HFFc6 (cell line): ENCODE data around the gene SERPIND1. TPM values are rescaled to one million over a fixed set of nuclear protein-coding genes. Genes with fewer than 3 reads are reported as not detected.

Experiments
- DNase-seq: peaks from one replicate; pipeline ENCODE4 v3.0.0-alpha.2; 2018
- H3K27ac Mint-ChIP-seq: 2 replicates; pipeline ENCODE4 v1.8.0; 2020; ENCODE audit warnings: mild to moderate bottlenecking, mixed read lengths
- H3K27me3 Mint-ChIP-seq: 2 replicates; pipeline ENCODE4 v1.8.0; 2021; ENCODE audit warnings: mild to moderate bottlenecking, moderate library complexity, mixed read lengths; ENCODE audit not compliant: insufficient read depth
- H3K36me3 Mint-ChIP-seq: 2 replicates; pipeline ENCODE4 v1.8.0; 2021; ENCODE audit warnings: low read depth, mixed read lengths
- H3K4me1 Mint-ChIP-seq: 2 replicates; pipeline ENCODE4 v1.8.0; 2020; ENCODE audit warnings: low read depth, mixed read lengths
- H3K4me3 Mint-ChIP-seq: 2 replicates; pipeline ENCODE4 v1.8.0; 2020; ENCODE audit warnings: mild to moderate bottlenecking, moderate library complexity, mixed read lengths
- H3K9me3 Mint-ChIP-seq: 2 replicates; pipeline ENCODE4 v1.8.0; 2020; ENCODE audit warnings: mild to moderate bottlenecking, mixed read lengths
- CTCF ChIP-seq: fragments of 200-600 bp; sonication (generic); IDR thresholded peaks from 2 replicates; pipeline ENCODE4 v1.5.0; 2021; ENCODE audit warnings: antibody characterized with exemption, mild to moderate bottlenecking
- total RNA-seq, 6 experiments: library from RNA; stranded (reverse); fragmentation: NEBNext Ultra II Directional; extraction: Animal tissue kit (Norgen Biotek cat#: 25700); gene quantifications; 2 replicates in 1 of 6; 3 replicates in 5 of 6; pipeline ENCODE4 v1.2.3, GENCODE V29; 2021

Gene SERPIND1
- total RNA-seq, 6 experiments from 2014 or later: 0.07 to 0.19 (median 0.11) TPM; not detected in 1

GRCh38 chr22:20745119-20745518, 28.8 kb upstream of the SERPIND1 start:
- no peak for TF ChIP-seq CTCF
- Mint-ChIP-seq H3K36me3 (peaks cover 19% of the 10 kb centered on the region), H3K27me3 (peaks cover 1% of the 10 kb centered on the region; the same call in 1 of the 2 replicates), H3K4me1 (peaks cover under 1% of the 10 kb centered on the region; the same call in 1 of the 2 replicates), H3K9me3 (peaks cover 8% of the 10 kb centered on the region; the same call in 1 of the 2 replicates), H3K27ac (no peak overlapping the region), H3K4me3 (no peak overlapping the region)
- DNase-seq: no peak

GRCh38 chr22:20746431-20747189, 27.3 kb upstream of the SERPIND1 start:
- Mint-ChIP-seq H3K4me1 (peaks cover 14% of the 10 kb centered on the region), H3K36me3 (peaks cover 12% of the 10 kb centered on the region; the same call in 1 of the 2 replicates), H3K27ac (no peak overlapping the region), H3K9me3 (no peaks in the 10 kb centered on the region), H3K4me3 (no peak overlapping the region), H3K27me3 (peaks cover 1% of the 10 kb centered on the region; the same call in 1 of the 2 replicates)
- no peak for DNase-seq
- TF ChIP-seq CTCF: no peak

GRCh38 chr22:20747223-20747622, 26.7 kb upstream of the SERPIND1 start:
- peaks cover 1% of the 10 kb centered on the region; the same call in 1 of the 2 replicates for H3K27me3 Mint-ChIP-seq
- peaks cover 14% of the 10 kb centered on the region for H3K4me1 Mint-ChIP-seq
- peaks cover 6% of the 10 kb centered on the region; the same call in 1 of the 2 replicates for H3K36me3 Mint-ChIP-seq
- H3K9me3 Mint-ChIP-seq: no peaks in the 10 kb centered on the region
- DNase-seq: no peak
- no peak overlapping the region for H3K4me3 Mint-ChIP-seq
- TF ChIP-seq CTCF: no peak
- no peak overlapping the region for H3K27ac Mint-ChIP-seq

- peaks cover 14% of the 10 kb centered on the region for H3K4me1 Mint-ChIP-seq
- no peak for TF ChIP-seq CTCF
- H3K36me3 Mint-ChIP-seq: peaks cover 11% of the 10 kb centered on the region; the same call in 1 of the 2 replicates
- no peak overlapping the region for H3K27ac Mint-ChIP-seq
- H3K9me3 Mint-ChIP-seq: no peaks in the 10 kb centered on the region
- peaks cover 1% of the 10 kb centered on the region for H3K27me3 Mint-ChIP-seq
- H3K4me3 Mint-ChIP-seq: no peak overlapping the region
- DNase-seq: no peak
Observed at GRCh38 chr22:20748082-20748481, 25.8 kb upstream of the SERPIND1 start.

- no peak overlapping the region for H3K27ac Mint-ChIP-seq
- H3K4me3 Mint-ChIP-seq: no peak overlapping the region
- no peak for DNase-seq
- no peak for TF ChIP-seq CTCF
- H3K4me1 Mint-ChIP-seq: peaks cover 14% of the 10 kb centered on the region
- peaks cover 1% of the 10 kb centered on the region for H3K27me3 Mint-ChIP-seq
- peaks cover 12% of the 10 kb centered on the region; the same call in 1 of the 2 replicates for H3K36me3 Mint-ChIP-seq
- no peaks in the 10 kb centered on the region for H3K9me3 Mint-ChIP-seq
Observed at GRCh38 chr22:20748731-20749428, 25.0 kb upstream of the SERPIND1 start.
